SU-DHL-6 (cell line): Measurements from ENCODE around the gene SCD5.

Experiments used
- H2AFZ ChIP-seq: fragments of 200-600 bp; sonication (generic); 2 replicates; pipeline ENCODE4 v1.6.1; 2014; ENCODE audit warnings: low read depth, mild to moderate bottlenecking, moderate library complexity, mixed read lengths, antibody characterized with exemption, low read length; ENCODE audit not compliant: severe bottlenecking
- H3F3A ChIP-seq: fragments of 200-600 bp; shearing (Covaris generic); 2 replicates; pipeline ENCODE4 v1.6.0; 2016; ENCODE audit warnings: antibody characterized with exemption, mild to moderate bottlenecking; ENCODE audit not compliant: insufficient read depth
- H3K27ac ChIP-seq: fragments of 200-600 bp; sonication (generic); 2 replicates; pipeline ENCODE4 v1.5.1; 2016; ENCODE audit warnings: low read depth, mild to moderate bottlenecking, low read length, moderate library complexity, mixed read lengths
- H3K27me3 ChIP-seq: fragments of 200-600 bp; sonication (generic), shearing (Covaris generic); 2 replicates; pipeline ENCODE4 v1.6.0; 2014; ENCODE audit warnings: mild to moderate bottlenecking, low read length
- H3K36me3 ChIP-seq: fragments of 200-600 bp; sonication (generic); 2 replicates; pipeline ENCODE4 v1.6.1; 2014; ENCODE audit warnings: mild to moderate bottlenecking, low read length, mixed read lengths
- H3K4me2 ChIP-seq: fragments of 300-600, 200-600 bp; shearing (Covaris generic), sonication (generic); 2 replicates; pipeline ENCODE4 v1.6.0; 2014; ENCODE audit warnings: low read length, low read depth, mild to moderate bottlenecking; ENCODE audit not compliant: poor library complexity, severe bottlenecking
- H3K4me3 ChIP-seq: fragments of 200-600 bp; sonication (generic); 2 replicates; pipeline ENCODE4 v1.5.1; 2014; ENCODE audit warnings: antibody characterized with exemption, low read length, mild to moderate bottlenecking, mixed read lengths; ENCODE audit not compliant: insufficient read depth, poor library complexity, severe bottlenecking
- H3K79me2 ChIP-seq: fragments of 200-600 bp; sonication (generic); 2 replicates; pipeline ENCODE4 v1.6.1; 2014; ENCODE audit warnings: mild to moderate bottlenecking, low read length, moderate library complexity; ENCODE audit not compliant: insufficient read depth
- H3K9ac ChIP-seq: fragments of 200-600 bp; sonication (generic); 2 replicates; pipeline ENCODE4 v1.7.0; 2014; ENCODE audit warnings: mild to moderate bottlenecking, low read length
- H3K9me2 ChIP-seq: fragments of 200-600 bp; sonication (generic); replicated peaks from 2 replicates; pipeline ENCODE4 v1.6.1; 2014; ENCODE audit warnings: low read length; ENCODE audit not compliant: insufficient read depth
- H3K9me3 ChIP-seq: fragments of 200-600 bp; sonication (generic); 2 replicates; pipeline ENCODE4 v1.6.1; 2014; ENCODE audit warnings: low read length, mixed read lengths; ENCODE audit not compliant: insufficient read depth
- H4K20me1 ChIP-seq: fragments of 200-600 bp; sonication (generic); 2 replicates; pipeline ENCODE4 v1.6.1; 2014; ENCODE audit warnings: low read depth, mild to moderate bottlenecking, antibody characterized with exemption, low read length, moderate library complexity, mixed read lengths
- CTCF ChIP-seq: fragments of 200-600 bp; sonication (generic); IDR thresholded peaks from one replicate; pipeline ENCODE4 v1.5.1; 2017; ENCODE audit warnings: antibody characterized with exemption, mild to moderate bottlenecking, low read length, moderate library complexity; ENCODE audit not compliant: insufficient read depth, poor library complexity, severe bottlenecking
- EZH2phosphoT487 ChIP-seq: fragments of 200-600 bp; sonication (generic), shearing (Covaris generic); conservative IDR thresholded peaks from 2 replicates; pipeline ENCODE4 v1.6.1; 2018; ENCODE audit warnings: mild to moderate bottlenecking, antibody characterized with exemption, low read length, moderate library complexity, mixed read lengths

The SCD5 gene

GRCh38 chr4:82620126-82620735, 178.4 kb downstream of the SCD5 start:
- Histone ChIP-seq H3K9me3 (no peaks in the 10 kb centered on the region), H4K20me1 (no peaks in the 10 kb centered on the region), H3K9ac (no peak overlapping the region), H3K79me2 (no peaks in the 10 kb centered on the region), H3K27me3 (no peaks in the 10 kb centered on the region), H3F3A (no peaks in the 10 kb centered on the region), H3K4me2 (no peak overlapping the region), H2AFZ (no peak overlapping the region), H3K36me3 (no peaks in the 10 kb centered on the region), H3K27ac (no peak overlapping the region), H3K4me3 (no peak overlapping the region), H3K9me2 (no peaks in the 10 kb centered on the region)
- no peak for TF ChIP-seq EZH2phosphoT487
- no peak for TF ChIP-seq CTCF

- no peaks in the 10 kb centered on the region for H4K20me1 ChIP-seq
Observed at GRCh38 chr4:82618103-82618720, 180.4 kb downstream of the SCD5 start.

GRCh38 chr4:82614838-82615449, 183.7 kb downstream of the SCD5 start:
- H3K9me3 ChIP-seq = no peaks in the 10 kb centered on the region
- H3K27me3 ChIP-seq = no peaks in the 10 kb centered on the region
- no peak overlapping the region for H3K4me2 ChIP-seq
- no peak overlapping the region for H3K4me3 ChIP-seq
- TF ChIP-seq CTCF (no peak), EZH2phosphoT487 (no peak)
- no peak overlapping the region for H3K27ac ChIP-seq
- H3K79me2 ChIP-seq = no peaks in the 10 kb centered on the region
- H3K9ac ChIP-seq = no peak overlapping the region
- H2AFZ ChIP-seq = no peak overlapping the region
- no peaks in the 10 kb centered on the region for H4K20me1 ChIP-seq
- no peaks in the 10 kb centered on the region for H3F3A ChIP-seq
- no peaks in the 10 kb centered on the region for H3K9me2 ChIP-seq
- no peaks in the 10 kb centered on the region for H3K36me3 ChIP-seq

More at GRCh38 chr4:82618103-82618720, 180.4 kb downstream of the SCD5 start:
- no peaks in the 10 kb centered on the region for H3K27me3 ChIP-seq
- H3F3A ChIP-seq = no peaks in the 10 kb centered on the region
- no peaks in the 10 kb centered on the region for H3K9me2 ChIP-seq
- no peak overlapping the region for H2AFZ ChIP-seq
- no peaks in the 10 kb centered on the region for H3K36me3 ChIP-seq
- no peak overlapping the region for H3K4me2 ChIP-seq
- no peak overlapping the region for H3K9ac ChIP-seq
- H3K79me2 ChIP-seq = no peaks in the 10 kb centered on the region
- H3K27ac ChIP-seq = no peak overlapping the region
- H3K4me3 ChIP-seq = no peak overlapping the region
- no peaks in the 10 kb centered on the region for H3K9me3 ChIP-seq
- TF ChIP-seq CTCF = no peak
- TF ChIP-seq EZH2phosphoT487 = no peak
